AG04450 (cell line): Measurements from ENCODE around the gene AFMID. TPM values are rescaled to one million over a fixed set of nuclear protein-coding genes. Genes with fewer than 3 reads are reported as not detected.

ENCODE experiments used
- CTCF ChIA-PET: fragments of 300-600, 350-600 bp; formaldehyde crosslinking; extraction: SDS; loops from one replicate; lab custom pipeline; 2022; ENCODE audit warnings: antibody characterized with exemption, inconsistent platforms; lab: Charles Lee
- POLR2A ChIA-PET: fragments of 350-600 bp; formaldehyde crosslinking; extraction: SDS; loops from one replicate; lab custom pipeline; 2021; ENCODE audit warnings: antibody characterized with exemption, inconsistent platforms; lab: Yijun Ruan, JAX
- DNase-seq: peaks from one replicate; pipeline ENCODE4 v3.0.0-alpha.2; 2011; ENCODE audit warnings: low read depth, low spot score
- H3K27ac ChIP-seq: one replicate; pipeline ENCODE4 v1.5.1; 2012; ENCODE audit warnings: low read depth, low read length, control low read depth
- H3K27me3 ChIP-seq: one replicate; pipeline ENCODE4 v1.6.0; 2012; ENCODE audit warnings: low read length; ENCODE audit not compliant: control insufficient read depth, insufficient read depth
- H3K4me3 ChIP-seq: 2 replicates; pipeline ENCODE4 v1.5.1; 2011; ENCODE audit warnings: mild to moderate bottlenecking, low read depth, low read length, control low read depth
- H3K9me3 ChIP-seq: 2 replicates; pipeline ENCODE4 v1.5.1; 2012; ENCODE audit warnings: low read length; ENCODE audit not compliant: control insufficient read depth, insufficient read depth
- CTCF ChIP-seq: IDR thresholded peaks from 2 replicates; pipeline ENCODE4 v1.5.1; 2011; ENCODE audit warnings: low read depth, low read length, control low read depth, inconsistent platforms
- polyA plus RNA-seq: library from polyadenylated mRNA; depleted of rRNA; stranded (reverse); fragments of >200 nt; gene quantifications from 2 replicates; pipeline ENCODE4 v1.2.3, GENCODE V29; 2011

AFMID gene
- polyA plus RNA-seq, 1 experiment: 26.2 TPM

- H3K9me3 ChIP-seq: peaks cover 3% of the 10 kb centered on the region; the same call in 1 of the 2 replicates
- no peak for TF ChIP-seq CTCF
- POLR2A ChIA-PET: no interaction called here
- CTCF ChIA-PET: no interaction called here
- H3K27ac ChIP-seq: peak overlapping the region; percentile 57
- peak; percentile 80 for DNase-seq
- no peak overlapping the region for H3K4me3 ChIP-seq
- no peaks in the 10 kb centered on the region for H3K27me3 ChIP-seq
Observed at GRCh38 chr17:78159575-78160158, 27.5 kb upstream of the AFMID start.

GRCh38 chr17:78163881-78164747 lies 23.0 kb upstream of the AFMID start:
- CTCF ChIA-PET: interaction anchor here (2.6 kb wide), 1 partner anchor 22 kb away, joined by 8 read pairs; the partner anchor contains the start of gene TK1
- Histone ChIP-seq H3K9me3 (peaks cover 3% of the 10 kb centered on the region; the same call in 1 of the 2 replicates), H3K4me3 (no peak overlapping the region), H3K27me3 (peaks cover 3% of the 10 kb centered on the region), H3K27ac (no peak overlapping the region)
- DNase-seq: no peak
- POLR2A ChIA-PET: interaction anchor here (0.5 kb wide), 1 partner anchor 1607 kb away, joined by 3 read pairs; no protein-coding TSS in a partner anchor
- no peak for TF ChIP-seq CTCF

GRCh38 chr17:78164748-78165607 lies 22.2 kb upstream of the AFMID start:
- peaks cover 3% of the 10 kb centered on the region; the same call in 1 of the 2 replicates for H3K9me3 ChIP-seq
- no peak overlapping the region for H3K4me3 ChIP-seq
- H3K27ac ChIP-seq: no peak overlapping the region
- ChIA-PET CTCF (no interaction called here), POLR2A (interaction anchor here (0.5 kb wide), 1 partner anchor 1608 kb away, joined by 3 read pairs; no protein-coding TSS in a partner anchor)
- H3K27me3 ChIP-seq: peaks cover 3% of the 10 kb centered on the region
- no peak for TF ChIP-seq CTCF
- DNase-seq: no peak

GRCh38 chr17:78166416-78166815 lies 20.7 kb upstream of the AFMID start:
- no peak for DNase-seq
- CTCF ChIA-PET: no interaction called here
- H3K9me3 ChIP-seq: no peaks in the 10 kb centered on the region
- no peak overlapping the region for H3K4me3 ChIP-seq
- TF ChIP-seq CTCF: no peak
- no peak overlapping the region for H3K27ac ChIP-seq
- H3K27me3 ChIP-seq: peaks cover 3% of the 10 kb centered on the region
- POLR2A ChIA-PET: no interaction called here
